ENCODE results near the gene SDHD. TPM values are rescaled to one million over a fixed set of nuclear protein-coding genes. Genes with fewer than 3 reads are reported as not detected.

SDHD gene
- total and polyA plus RNA-seq, 2 donors (not counting 1 experiment from before 2014, with no cell fraction given) = 43.0 to 57.7 TPM

GRCh38 chr11:112100462-112100861 is 13.8 kb downstream of the SDHD start:
- Histone ChIP-seq H3K36me3 (replicated peaks in 1 of 2; ENCODE audit: control extremely low read depth in 1 of 2, control insufficient read depth in 1 of 2, extremely low read depth in 1 of 2, insufficient read depth in 2 of 2, low read length in 1 of 2) (peaks cover 0 to 9% of the 10 kb centered on the region in 2 experiments), H2AFZ (ENCODE audit: insufficient read depth, low read depth, low read length, poor library complexity, severe bottlenecking) (no peak overlapping the region), H3K9ac (ENCODE audit: low read length) (no peak overlapping the region), H4K20me1 (ENCODE audit: control insufficient read depth, insufficient read depth, low read length, poor library complexity, severe bottlenecking) (no peaks in the 10 kb centered on the region), H3K4me3 (ENCODE audit: control extremely low read depth in 1 of 5, extremely low read depth in 1 of 5, insufficient read depth in 1 of 5, low read depth in 2 of 5, low read length in 4 of 5) (no peak overlapping the region), H3K4me2 (replicated peaks; ENCODE audit: low read depth, low read length, poor library complexity, severe bottlenecking) (no peak overlapping the region), H3K9me3 (ENCODE audit: control extremely low read depth in 1 of 3, control insufficient read depth in 2 of 3, insufficient read depth in 1 of 3, low read length in 2 of 3) (no peaks in the 10 kb centered on the region), H3K27ac (ENCODE audit: low read length in 2 of 2) (no peak overlapping the region), H3K79me2 (ENCODE audit: control insufficient read depth, insufficient read depth, low read length) (peaks cover 5% of the 10 kb centered on the region), H3K27me3 (replicated peaks in 1 of 4; ENCODE audit: control extremely low read depth in 1 of 4, control insufficient read depth in 3 of 4, insufficient read depth in 4 of 4, low read length in 3 of 4) (no peaks in the 10 kb centered on the region), H3K4me1 (ENCODE audit: control insufficient read depth in 2 of 2, insufficient read depth in 2 of 2, low read length in 2 of 2) (no peaks in the 10 kb centered on the region)
- no peak for DNase-seq
- ChIA-PET POLR2A (no interaction called here), CTCF (no interaction called here)
- no peak overlapping the region for H3K4me3 Mint-ChIP-seq
- no peak for TF ChIP-seq EZH2 (IDR thresholded peaks at IDR 0.05; ENCODE audit: borderline replicate concordance, insufficient read depth, low read depth, low read length, poor library complexity, severe bottlenecking)
- no peak for TF ChIP-seq CTCF (IDR thresholded peaks at IDR 0.05)
- 83% methylated on average over 1 of the region's 2 CpGs for WGBS (ENCODE audit: insufficient coverage)
- no peaks in the 10 kb centered on the region for H3K4me1 Mint-ChIP-seq
- intact Hi-C loops (cut with micrococcal nuclease) = no loop called here
- no peaks in the 10 kb centered on the region for H3K27me3 Mint-ChIP-seq
- no peak for ATAC-seq (ENCODE audit: low read depth)
- H3K27ac Mint-ChIP-seq = no peak overlapping the region
- no peaks in the 10 kb centered on the region for H3K9me3 Mint-ChIP-seq (ENCODE audit: insufficient read depth)

DNA sequence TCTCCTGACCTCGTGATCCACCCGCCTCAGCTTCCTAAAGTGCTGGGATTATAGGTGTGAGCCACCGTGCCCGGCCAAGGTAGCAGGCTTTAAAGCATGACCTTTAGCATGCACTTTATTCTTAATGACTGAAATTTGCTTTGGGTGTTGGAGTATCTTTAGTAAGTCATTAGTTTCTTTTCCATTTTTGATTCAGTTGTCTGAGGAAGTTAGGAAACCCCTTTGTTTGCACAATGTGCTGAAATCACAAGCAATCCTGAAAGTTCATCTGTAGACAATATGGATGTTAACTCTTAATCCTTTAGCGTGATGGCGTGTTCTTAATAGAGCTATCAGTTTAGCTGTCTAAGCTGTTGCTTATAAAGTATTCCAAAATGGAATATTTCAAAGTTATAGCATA is 16.8 kb downstream of the SDHD start:
- Mint-ChIP-seq H3K27me3 (no peaks in the 10 kb centered on the region), H3K9me3 (ENCODE audit: insufficient read depth) (no peaks in the 10 kb centered on the region), H3K27ac (no peak overlapping the region), H3K4me3 (no peak overlapping the region), H3K4me1 (no peaks in the 10 kb centered on the region)
- H3K4me2 ChIP-seq (replicated peaks; ENCODE audit: low read depth, low read length, poor library complexity, severe bottlenecking) = no peak overlapping the region
- no peaks in the 10 kb centered on the region for H3K79me2 ChIP-seq (ENCODE audit: control insufficient read depth, insufficient read depth, low read length)
- no peaks in the 10 kb centered on the region for H3K4me1 ChIP-seq (ENCODE audit: control insufficient read depth in 2 of 2, insufficient read depth in 2 of 2, low read length in 2 of 2)
- H3K36me3 ChIP-seq (replicated peaks in 1 of 2; ENCODE audit: control extremely low read depth in 1 of 2, control insufficient read depth in 1 of 2, extremely low read depth in 1 of 2, insufficient read depth in 2 of 2, low read length in 1 of 2) = peaks cover 0 to 2% of the 10 kb centered on the region in 2 experiments
- intact Hi-C loops (cut with micrococcal nuclease) = no loop called here
- H3K9ac ChIP-seq (ENCODE audit: low read length) = no peak overlapping the region
- 100% methylated on average over 4 of the region's 6 CpGs for WGBS (ENCODE audit: insufficient coverage)
- H2AFZ ChIP-seq (ENCODE audit: insufficient read depth, low read depth, low read length, poor library complexity, severe bottlenecking) = no peak overlapping the region
- no peaks in the 10 kb centered on the region for H3K9me3 ChIP-seq (ENCODE audit: control extremely low read depth in 1 of 3, control insufficient read depth in 2 of 3, insufficient read depth in 1 of 3, low read length in 2 of 3)
- no peak overlapping the region for H3K27ac ChIP-seq (ENCODE audit: low read length in 2 of 2)
- ChIA-PET CTCF (interaction anchor here (0.7 to 1.0 kb wide), 4 partner anchors 8 to 542 kb away, joined by 3 to 6 read pairs (median 4); no protein-coding TSS in a partner anchor), POLR2A (no interaction called here)
- TF ChIP-seq EZH2 (IDR thresholded peaks at IDR 0.05; ENCODE audit: borderline replicate concordance, insufficient read depth, low read depth, low read length, poor library complexity, severe bottlenecking) (no peak), CTCF (IDR thresholded peaks at IDR 0.05) (no peak)
- no peaks in the 10 kb centered on the region for H4K20me1 ChIP-seq (ENCODE audit: control insufficient read depth, insufficient read depth, low read length, poor library complexity, severe bottlenecking)
- DNase-seq (no peak), ATAC-seq (ENCODE audit: low read depth) (no peak)
- no peaks in the 10 kb centered on the region for H3K27me3 ChIP-seq (replicated peaks in 1 of 4; ENCODE audit: control extremely low read depth in 1 of 4, control insufficient read depth in 3 of 4, insufficient read depth in 4 of 4, low read length in 3 of 4)
- H3K4me3 ChIP-seq (ENCODE audit: control extremely low read depth in 1 of 5, extremely low read depth in 1 of 5, insufficient read depth in 1 of 5, low read depth in 2 of 5, low read length in 4 of 5) = no peak overlapping the region
